IMR-90 (cell line): ENCODE data around the gene TEX36. TPM values are rescaled to one million over a fixed set of nuclear protein-coding genes. Genes with fewer than 3 reads are reported as not detected.
A peak's percentile ranks its signal among the peaks of the same experiment; 100 is the strongest.

Source experiments
- ATAC-seq: fragments of 200-7000 bp; cut with Tn5 transposase; 2 replicates; pipeline ENCODE4 v1.9.1; 2020; ENCODE audit warnings: low read depth, mild to moderate bottlenecking, moderate library complexity
- BruUV-seq: library from RNA; stranded (reverse); fragments of 400-500 nt; replicated peaks from 2 replicates; lab custom pipeline; 2021; lab: Mats Ljungman, UMichigan
- CTCF ChIA-PET: fragments of 300-600 bp; formaldehyde crosslinking; extraction: SDS; loops from one replicate; lab custom pipeline; 2021; ENCODE audit warnings: antibody characterized with exemption; lab: Yijun Ruan, JAX
- POLR2A ChIA-PET: fragments of 300-600 bp; sonication (Branson Sonifier 250); formaldehyde crosslinking; loops from one replicate; lab custom pipeline; 2022; ENCODE audit warnings: antibody characterized with exemption; ENCODE audit not compliant: unreplicated experiment; lab: Charles Lee
- DNase-seq: peaks from one replicate; pipeline ENCODE4 v3.0.0; 2013
- H2AFZ ChIP-seq: replicated peaks from 2 replicates; pipeline ENCODE3; 2013; ENCODE audit warnings: low read length, mild to moderate bottlenecking; ENCODE audit not compliant: poor library complexity
- H2AK5ac ChIP-seq: 2 replicates; pipeline ENCODE4 v1.6.1; 2013; ENCODE audit warnings: low read depth, low read length, inconsistent platforms
- H2AK9ac ChIP-seq: replicated peaks from 2 replicates; pipeline ENCODE3; 2013; ENCODE audit warnings: mild to moderate bottlenecking, low read depth, low read length, moderate library complexity; ENCODE audit not compliant: poor library complexity
- H2BK120ac ChIP-seq: 2 replicates; pipeline ENCODE4 v1.6.1; 2013; ENCODE audit warnings: low read depth, low read length, inconsistent platforms
- H2BK15ac ChIP-seq: 3 replicates; pipeline ENCODE4 v1.6.1; 2013; ENCODE audit warnings: low read depth, low read length, inconsistent platforms
- H2BK20ac ChIP-seq: 2 replicates; pipeline ENCODE4 v1.6.1; 2013; ENCODE audit warnings: low read depth, mild to moderate bottlenecking, inconsistent platforms, low read length, moderate library complexity
- H2BK5ac ChIP-seq: 2 replicates; pipeline ENCODE4 v1.6.1; 2013; ENCODE audit warnings: mild to moderate bottlenecking, low read depth, low read length, inconsistent platforms; ENCODE audit not compliant: poor library complexity, severe bottlenecking
- H3K14ac ChIP-seq: replicated peaks from 2 replicates; pipeline ENCODE4 v1.6.1; 2013; ENCODE audit warnings: low read depth, low read length, inconsistent platforms
- H3K18ac ChIP-seq: 2 replicates; pipeline ENCODE4 v1.6.1; 2013; ENCODE audit warnings: low read depth, low read length, control low read depth
- H3K23ac ChIP-seq: 2 replicates; pipeline ENCODE4 v1.6.1; 2013; ENCODE audit warnings: low read depth, low read length, inconsistent platforms
- H3K27ac ChIP-seq: 2 replicates; pipeline ENCODE4 v1.5.1; 2013; ENCODE audit warnings: mild to moderate bottlenecking, control low read depth, low read length; ENCODE audit not compliant: insufficient read depth
- H3K27me3 ChIP-seq: 2 replicates; pipeline ENCODE4 v1.6.1; 2013; ENCODE audit warnings: low read length; ENCODE audit not compliant: control insufficient read depth, insufficient read depth
- H3K36me3 ChIP-seq: 2 replicates; pipeline ENCODE4 v1.6.1; 2013; ENCODE audit warnings: low read length, mixed read lengths; ENCODE audit not compliant: control insufficient read depth, insufficient read depth
- H3K4ac ChIP-seq: 2 replicates; pipeline ENCODE4 v1.6.1; 2013; ENCODE audit warnings: low read depth, low read length, inconsistent platforms
- H3K4me1 ChIP-seq: 2 replicates; pipeline ENCODE4 v1.6.1; 2013; ENCODE audit warnings: low read length, mixed read lengths; ENCODE audit not compliant: control insufficient read depth, insufficient read depth
- H3K4me2 ChIP-seq: 2 replicates; pipeline ENCODE4 v1.6.1; 2013; ENCODE audit warnings: low read depth, mild to moderate bottlenecking, control low read depth, low read length, moderate library complexity
- H3K4me3 ChIP-seq: 2 replicates; pipeline ENCODE4 v1.5.1; 2013; ENCODE audit warnings: low read depth, mild to moderate bottlenecking, control low read depth, low read length, moderate library complexity; ENCODE audit not compliant: insufficient read depth
- H3K56ac ChIP-seq: 2 replicates; pipeline ENCODE4 v1.6.1; 2013; ENCODE audit warnings: low read length, inconsistent platforms; ENCODE audit not compliant: insufficient read depth; ENCODE audit errors: extremely low read depth
- H3K79me1 ChIP-seq, 2 experiments: 2 replicates each; pipeline ENCODE4 v1.6.1; 2013; ENCODE audit warnings: low read length in 2 of 2, inconsistent platforms in 1 of 2, low read depth in 1 of 2
- H3K9ac ChIP-seq: 2 replicates; pipeline ENCODE4 v1.6.1; 2013; ENCODE audit warnings: low read depth, low read length, control low read depth
- H3K9me1 ChIP-seq: 2 replicates; pipeline ENCODE4 v1.6.1; 2013; ENCODE audit warnings: low read length, inconsistent platforms; ENCODE audit not compliant: insufficient read depth
- H3K9me3 ChIP-seq: 2 replicates; pipeline ENCODE4 v1.6.1; 2013; ENCODE audit warnings: low read length; ENCODE audit not compliant: control insufficient read depth, insufficient read depth
- H4K20me1 ChIP-seq: 2 replicates; pipeline ENCODE4 v1.6.1; 2013; ENCODE audit warnings: low read length, inconsistent platforms; ENCODE audit not compliant: insufficient read depth
- H4K5ac ChIP-seq: 2 replicates; pipeline ENCODE4 v1.6.1; 2013; ENCODE audit warnings: mild to moderate bottlenecking, low read depth, low read length, control low read depth
- H4K8ac ChIP-seq, 2 experiments: 2 replicates each; pipeline ENCODE4 v1.6.1; 2013; ENCODE audit warnings: low read depth in 2 of 2, low read length in 2 of 2, control low read depth in 1 of 2, inconsistent platforms in 1 of 2
- H4K91ac ChIP-seq: 2 replicates; pipeline ENCODE4 v1.6.1; 2013; ENCODE audit warnings: low read depth, low read length, inconsistent platforms; ENCODE audit not compliant: insufficient read depth
- SMC3 ChIP-seq: fragments of 150-350 bp; IDR thresholded peaks from 2 replicates; pipeline ENCODE4 v1.6.1; 2016; ENCODE audit warnings: low read depth, mild to moderate bottlenecking, antibody characterized with exemption, low read length, moderate library complexity
- WGBS, 2 experiments: methylation state at CpG; one replicate each; pipeline versions ENCODE4 v1.1.5 to v1.1.7; 2013; ENCODE audit warnings: missing lambda C conversion rate in 2 of 2; ENCODE audit not compliant: insufficient read length in 1 of 2; ENCODE audit errors: extremely low coverage in 2 of 2; 5-methylcytosine and 5-hydroxymethylcytosine counted together
- dilution Hi-C: fragments of 300-500 bp; cut with HindIII; formaldehyde crosslinking; loops from one replicate; pipeline ENCODE4 v1.14.3; 2018; ENCODE audit warnings: low sequenced_read_pairs; ENCODE audit not compliant: unreplicated experiment
- in situ Hi-C: fragments of 300-500 bp; cut with MboI; formaldehyde crosslinking; loops from 3 replicates; pipeline ENCODE4 v1.14.3; 2019; ENCODE audit warnings: low sequenced_read_pairs, inconsistent platforms, mixed read lengths
- intact Hi-C: fragments of 100-400 bp; cut with micrococcal nuclease; formaldehyde crosslinking; loops from 2 replicates; pipeline ENCODE4 v1.10.0; 2022
- polyA plus RNA-seq, 3 experiments: library from polyadenylated mRNA; depleted of rRNA; stranded (reverse); fragments of >200 nt; gene quantifications; 2 replicates each; pipeline ENCODE4 v1.2.3, GENCODE V29; 2012; ENCODE audit warnings: low replicate concordance in 1 of 3
- total RNA-seq: library from RNA; depleted of rRNA; stranded (reverse); fragments of >200 nt; gene quantifications from 2 replicates; pipeline ENCODE4 v1.2.3, GENCODE V29; 2012

The TEX36 gene
- total and polyA plus RNA-seq, 2 of the 4 experiments (the other 2 are of a cell fraction): not detected

- Histone ChIP-seq H3K27ac (no peak overlapping the region), H3K36me3 (no peaks in the 10 kb centered on the region), H3K9me1 (no peaks in the 10 kb centered on the region), H3K4me2 (no peak overlapping the region), H4K5ac (no peak overlapping the region), H3K14ac (no peak overlapping the region), H3K4me3 (no peak overlapping the region), H3K9ac (no peak overlapping the region), H3K4ac (no peak overlapping the region), H2AK5ac (no peak overlapping the region), H4K91ac (no peak overlapping the region), H4K8ac (no peak overlapping the region), H2AK9ac (no peak overlapping the region), H4K20me1 (no peaks in the 10 kb centered on the region), H2AFZ (no peak overlapping the region), H3K56ac (no peak overlapping the region), H3K23ac (no peak overlapping the region), H3K79me1 (no peaks in the 10 kb centered on the region), H2BK20ac (no peak overlapping the region), H3K18ac (no peak overlapping the region), H2BK15ac (no peak overlapping the region), H3K9me3 (no peaks in the 10 kb centered on the region), H2BK120ac (no peak overlapping the region), H3K4me1 (no peaks in the 10 kb centered on the region), H2BK5ac (no peak overlapping the region), H3K27me3 (no peaks in the 10 kb centered on the region)
- CTCF ChIA-PET: no interaction called here
- POLR2A ChIA-PET: no interaction called here
- in situ Hi-C loops (no loop called here), intact Hi-C loops (no loop called here), dilution Hi-C loops (no loop called here)
- ATAC-seq (peak; percentile 51; the same call in 1 of the 2 replicates), DNase-seq (peak; percentile 55)
- no TSS peak for BruUV-seq
- WGBS, 2 experiments: no CpG with 5 or more reads among the region's 7 CpGs
- TF ChIP-seq SMC3: no peak
These were observed 20.9 kb downstream of the TEX36 start for GRCh38 chr10:125661941-125662515.
